ENCODE measurements around the gene BCL11B.

Gene BCL11B

DNA sequence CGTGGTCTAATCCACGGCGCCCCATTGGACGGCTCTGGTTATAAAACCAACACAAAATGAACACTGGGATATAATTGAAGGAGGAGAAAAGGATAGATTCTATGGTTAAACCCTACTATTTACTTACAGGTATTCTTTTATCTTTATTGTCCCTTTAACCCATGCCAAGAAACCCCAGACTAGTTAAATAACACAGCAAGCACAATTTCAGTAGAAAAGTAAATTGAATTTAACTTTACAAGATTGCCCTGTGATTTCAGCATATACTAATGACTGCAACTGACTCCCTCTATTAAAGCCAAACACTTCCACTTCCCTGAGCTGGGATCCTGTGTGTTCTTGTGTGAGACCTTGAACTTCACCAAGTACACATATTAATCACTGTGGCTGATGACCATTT, 45.3 kb downstream of the BCL11B start:
- Histone ChIP-seq H3K14ac (ENCODE audit: low read length in 2 of 2) (no peak overlapping the region), H2BK12ac (ENCODE audit: low read length in 2 of 2) (no peak overlapping the region), H3K27me3 (ENCODE audit: control insufficient read depth in 1 of 2, insufficient read depth in 1 of 2, low read length in 2 of 2) (peaks cover 0 to 34% of the 10 kb centered on the region in 2 experiments), H2AFZ (ENCODE audit: low read depth, low read length) (no peak overlapping the region), H3K18ac (ENCODE audit: low read depth in 1 of 2, low read length in 2 of 2) (no peak overlapping the region), H3K9me3 (ENCODE audit: control insufficient read depth, low read length) (no peaks in the 10 kb centered on the region), H2BK120ac (ENCODE audit: low read depth, low read length) (no peak overlapping the region), H4K91ac (ENCODE audit: low read length) (no peak overlapping the region), H2AK5ac (ENCODE audit: low read length, severe bottlenecking) (no peak overlapping the region), H2BK5ac (ENCODE audit: low read depth, low read length, poor library complexity, severe bottlenecking) (no peak overlapping the region), H2BK15ac (ENCODE audit: low read depth, poor library complexity, severe bottlenecking) (no peak overlapping the region), H3K36me3 (ENCODE audit: control insufficient read depth in 1 of 2, insufficient read depth in 2 of 2, low read depth in 1 of 2, low read length in 2 of 2) (no peaks in the 10 kb centered on the region), H3K4me3 (ENCODE audit: insufficient read depth in 1 of 2, low read depth in 1 of 2, low read length in 2 of 2) (no peak overlapping the region), H3K4ac (ENCODE audit: low read depth in 1 of 2, low read length in 2 of 2) (no peak overlapping the region), H3K23ac (ENCODE audit: low read length in 2 of 2) (no peak overlapping the region), H3K27ac (ENCODE audit: low read length, poor library complexity, severe bottlenecking) (no peak overlapping the region), H3K4me1 (ENCODE audit: control insufficient read depth, insufficient read depth, low read depth, low read length) (peaks cover 2% of the 10 kb centered on the region), H3K9ac (ENCODE audit: low read length) (no peak overlapping the region), H3K79me1 (replicated peaks; ENCODE audit: low read length, poor library complexity, severe bottlenecking) (no peaks in the 10 kb centered on the region), H4K8ac (ENCODE audit: low read length) (no peak overlapping the region), H3K4me2 (ENCODE audit: low read length, poor library complexity, severe bottlenecking) (no peak overlapping the region)
- 96% methylated on average over 4 of the region's 4 CpGs for WGBS
- DNase-seq: no peak

DNA sequence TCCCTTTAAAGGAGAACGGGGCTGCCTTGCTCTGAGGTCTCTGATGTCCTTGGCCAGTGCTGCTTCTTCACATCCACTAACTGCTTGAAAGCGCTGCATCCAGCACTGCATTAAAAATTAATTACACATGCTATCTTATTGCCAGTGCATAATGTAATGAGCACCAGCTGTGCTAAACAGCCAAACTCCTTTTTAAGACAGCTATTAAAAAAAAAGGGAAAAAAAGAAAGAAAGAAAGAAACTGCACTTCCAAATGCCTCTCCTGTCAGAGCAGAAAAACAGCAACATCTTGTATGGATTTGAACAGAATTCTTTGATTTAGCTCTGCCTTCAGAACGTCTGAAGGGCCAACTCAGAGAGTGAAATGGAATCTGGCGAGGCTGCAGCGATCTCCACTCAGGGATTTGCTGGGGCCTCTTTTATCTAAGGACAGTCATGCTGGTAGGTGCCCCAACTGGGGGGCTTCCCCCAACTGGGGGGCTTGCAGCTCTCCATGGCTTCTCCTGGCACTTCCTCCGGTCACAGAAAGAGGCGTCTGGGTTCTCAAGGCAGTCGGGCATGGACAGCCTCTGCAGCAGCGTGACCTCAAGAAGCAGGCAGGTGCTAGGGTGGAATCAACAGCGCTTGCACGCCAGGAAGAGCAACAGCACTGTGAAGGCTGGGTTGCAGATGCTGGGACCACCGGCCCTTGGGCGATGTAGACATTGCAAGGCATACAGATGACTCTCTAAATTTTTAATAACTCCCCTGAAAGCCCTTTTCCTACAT, 46.4 kb downstream of the BCL11B start:
- Histone ChIP-seq H3K4ac (ENCODE audit: low read depth in 1 of 2, low read length in 2 of 2) (no peak overlapping the region), H3K4me1 (ENCODE audit: control insufficient read depth, insufficient read depth, low read depth, low read length) (no peaks in the 10 kb centered on the region), H2BK5ac (ENCODE audit: low read depth, low read length, poor library complexity, severe bottlenecking) (no peak overlapping the region), H3K4me2 (ENCODE audit: low read length, poor library complexity, severe bottlenecking) (no peak overlapping the region), H2AFZ (ENCODE audit: low read depth, low read length) (no peak overlapping the region), H3K18ac (ENCODE audit: low read depth in 1 of 2, low read length in 2 of 2) (no peak overlapping the region), H3K79me1 (replicated peaks; ENCODE audit: low read length, poor library complexity, severe bottlenecking) (no peaks in the 10 kb centered on the region), H4K91ac (ENCODE audit: low read length) (no peak overlapping the region), H2AK5ac (ENCODE audit: low read length, severe bottlenecking) (no peak overlapping the region), H3K27ac (ENCODE audit: low read length, poor library complexity, severe bottlenecking) (no peak overlapping the region), H2BK120ac (ENCODE audit: low read depth, low read length) (no peak overlapping the region), H3K36me3 (ENCODE audit: control insufficient read depth in 1 of 2, insufficient read depth in 2 of 2, low read depth in 1 of 2, low read length in 2 of 2) (no peaks in the 10 kb centered on the region), H2BK12ac (ENCODE audit: low read length in 2 of 2) (no peak overlapping the region), H4K8ac (ENCODE audit: low read length) (no peak overlapping the region), H3K27me3 (ENCODE audit: control insufficient read depth in 1 of 2, insufficient read depth in 1 of 2, low read length in 2 of 2) (peaks cover 0 to 34% of the 10 kb centered on the region in 2 experiments), H3K23ac (ENCODE audit: low read length in 2 of 2) (no peak overlapping the region), H2BK15ac (ENCODE audit: low read depth, poor library complexity, severe bottlenecking) (no peak overlapping the region), H3K9ac (ENCODE audit: low read length) (no peak overlapping the region), H3K14ac (ENCODE audit: low read length in 2 of 2) (no peak overlapping the region), H3K9me3 (ENCODE audit: control insufficient read depth, low read length) (no peaks in the 10 kb centered on the region), H3K4me3 (ENCODE audit: insufficient read depth in 1 of 2, low read depth in 1 of 2, low read length in 2 of 2) (no peak overlapping the region)
- 84% methylated on average over 13 of the region's 13 CpGs for WGBS
- no peak for DNase-seq

DNA sequence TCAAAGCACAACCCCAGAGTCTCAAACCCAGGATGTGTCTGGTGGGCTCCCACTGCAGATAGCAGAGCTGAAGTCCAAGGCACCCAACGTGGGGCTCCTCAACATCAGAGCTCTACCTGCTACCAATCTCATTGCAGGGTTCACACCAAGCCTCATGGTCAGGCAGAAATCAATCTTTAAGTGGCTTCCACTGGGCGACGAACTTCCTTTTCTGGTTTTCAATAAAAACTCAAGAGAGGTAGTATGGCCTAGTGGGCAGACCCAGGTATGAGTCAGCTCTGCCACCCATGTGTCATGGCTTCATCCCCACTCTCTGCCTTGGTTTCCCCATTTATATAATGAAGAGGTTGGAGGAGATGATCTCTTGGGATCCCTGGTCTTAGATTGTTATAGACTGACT, 47.0 kb downstream of the BCL11B start:
- Histone ChIP-seq H2AK5ac (ENCODE audit: low read length, severe bottlenecking) (no peak overlapping the region), H2BK5ac (ENCODE audit: low read depth, low read length, poor library complexity, severe bottlenecking) (no peak overlapping the region), H3K18ac (ENCODE audit: low read depth in 1 of 2, low read length in 2 of 2) (no peak overlapping the region), H3K4me3 (ENCODE audit: insufficient read depth in 1 of 2, low read depth in 1 of 2, low read length in 2 of 2) (no peak overlapping the region), H3K79me1 (replicated peaks; ENCODE audit: low read length, poor library complexity, severe bottlenecking) (no peaks in the 10 kb centered on the region), H2BK120ac (ENCODE audit: low read depth, low read length) (no peak overlapping the region), H3K9ac (ENCODE audit: low read length) (no peak overlapping the region), H3K14ac (ENCODE audit: low read length in 2 of 2) (no peak overlapping the region), H3K23ac (ENCODE audit: low read length in 2 of 2) (no peak overlapping the region), H3K4me1 (ENCODE audit: control insufficient read depth, insufficient read depth, low read depth, low read length) (no peaks in the 10 kb centered on the region), H2AFZ (ENCODE audit: low read depth, low read length) (no peak overlapping the region), H3K27me3 (ENCODE audit: control insufficient read depth in 1 of 2, insufficient read depth in 1 of 2, low read length in 2 of 2) (peaks cover 0 to 34% of the 10 kb centered on the region in 2 experiments), H4K8ac (ENCODE audit: low read length) (no peak overlapping the region), H3K36me3 (ENCODE audit: control insufficient read depth in 1 of 2, insufficient read depth in 2 of 2, low read depth in 1 of 2, low read length in 2 of 2) (no peaks in the 10 kb centered on the region), H3K9me3 (ENCODE audit: control insufficient read depth, low read length) (no peaks in the 10 kb centered on the region), H3K27ac (ENCODE audit: low read length, poor library complexity, severe bottlenecking) (no peak overlapping the region), H3K4me2 (ENCODE audit: low read length, poor library complexity, severe bottlenecking) (no peak overlapping the region), H2BK12ac (ENCODE audit: low read length in 2 of 2) (no peak overlapping the region), H3K4ac (ENCODE audit: low read depth in 1 of 2, low read length in 2 of 2) (no peak overlapping the region), H4K91ac (ENCODE audit: low read length) (no peak overlapping the region), H2BK15ac (ENCODE audit: low read depth, poor library complexity, severe bottlenecking) (no peak overlapping the region)
- DNase-seq: no peak
- 62% methylated on average over 3 of the region's 3 CpGs for WGBS

DNA sequence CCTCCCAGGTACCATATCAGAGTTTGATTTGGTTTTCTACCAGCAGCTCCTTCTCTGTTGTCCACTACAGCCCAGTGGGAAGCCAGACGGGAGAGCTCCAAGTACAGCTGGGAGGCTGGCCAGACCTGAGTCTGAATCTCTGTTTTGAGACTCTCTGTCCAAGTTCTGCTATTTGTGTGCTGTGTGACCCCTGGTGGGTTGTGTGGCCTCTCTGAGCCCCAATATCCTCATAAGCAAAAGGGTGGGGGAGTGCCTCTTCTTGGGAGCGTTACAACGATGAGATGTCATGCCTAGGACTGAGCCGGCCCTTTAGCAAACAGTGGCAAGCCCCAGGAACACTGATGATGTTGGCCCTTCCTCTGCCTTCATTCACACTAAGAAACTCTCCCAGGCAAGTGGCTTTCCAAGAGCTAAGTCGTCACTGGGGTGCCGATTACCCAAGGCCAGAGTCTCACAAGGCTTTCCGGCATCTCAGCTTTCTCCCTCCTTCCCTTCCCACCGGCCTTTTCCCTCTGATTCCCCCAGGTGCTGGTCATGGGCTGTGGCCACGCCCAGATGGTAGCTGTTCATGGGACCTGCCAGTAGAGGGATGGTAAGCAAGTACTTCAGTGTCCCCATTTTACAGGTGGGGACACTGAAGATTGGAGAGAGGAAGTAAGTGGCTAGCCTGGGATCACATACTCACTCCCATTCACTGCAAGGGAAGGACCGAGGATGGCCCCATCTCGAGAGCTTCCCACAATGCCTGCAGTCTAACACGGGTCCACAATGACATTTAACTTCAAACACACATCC, 47.7 kb downstream of the BCL11B start:
- no peak overlapping the region for H2AK5ac ChIP-seq (ENCODE audit: low read length, severe bottlenecking)
- WGBS: 75% methylated on average over 10 of the region's 12 CpGs
- no peak overlapping the region for H4K8ac ChIP-seq (ENCODE audit: low read length)
- peaks cover 0 to 34% of the 10 kb centered on the region in 2 experiments for H3K27me3 ChIP-seq (ENCODE audit: control insufficient read depth in 1 of 2, insufficient read depth in 1 of 2, low read length in 2 of 2)
- H3K79me1 ChIP-seq (replicated peaks; ENCODE audit: low read length, poor library complexity, severe bottlenecking): no peaks in the 10 kb centered on the region
- H2AFZ ChIP-seq (ENCODE audit: low read depth, low read length): no peak overlapping the region
- H3K4me3 ChIP-seq (ENCODE audit: insufficient read depth in 1 of 2, low read depth in 1 of 2, low read length in 2 of 2): no peak overlapping the region
- H3K9ac ChIP-seq (ENCODE audit: low read length): no peak overlapping the region
- H3K27ac ChIP-seq (ENCODE audit: low read length, poor library complexity, severe bottlenecking): no peak overlapping the region
- H3K4ac ChIP-seq (ENCODE audit: low read depth in 1 of 2, low read length in 2 of 2): no peak overlapping the region
- no peak overlapping the region for H3K23ac ChIP-seq (ENCODE audit: low read length in 2 of 2)
- no peak overlapping the region for H2BK5ac ChIP-seq (ENCODE audit: low read depth, low read length, poor library complexity, severe bottlenecking)
- DNase-seq: no peak
- no peak overlapping the region for H3K14ac ChIP-seq (ENCODE audit: low read length in 2 of 2)
- no peak overlapping the region for H3K18ac ChIP-seq (ENCODE audit: low read depth in 1 of 2, low read length in 2 of 2)
- H2BK15ac ChIP-seq (ENCODE audit: low read depth, poor library complexity, severe bottlenecking): no peak overlapping the region
- no peaks in the 10 kb centered on the region for H3K4me1 ChIP-seq (ENCODE audit: control insufficient read depth, insufficient read depth, low read depth, low read length)
- H3K36me3 ChIP-seq (ENCODE audit: control insufficient read depth in 1 of 2, insufficient read depth in 2 of 2, low read depth in 1 of 2, low read length in 2 of 2): no peaks in the 10 kb centered on the region
- H2BK12ac ChIP-seq (ENCODE audit: low read length in 2 of 2): no peak overlapping the region
- no peaks in the 10 kb centered on the region for H3K9me3 ChIP-seq (ENCODE audit: control insufficient read depth, low read length)
- H2BK120ac ChIP-seq (ENCODE audit: low read depth, low read length): no peak overlapping the region
- H3K4me2 ChIP-seq (ENCODE audit: low read length, poor library complexity, severe bottlenecking): no peak overlapping the region
- H4K91ac ChIP-seq (ENCODE audit: low read length): no peak overlapping the region

Data from mesenchymal stem cell (in vitro differentiated cells and primary cell).